Mammary epithelial cell (primary cell): Measurements from ENCODE around the gene WDR1.

ENCODE experiments used
- EZH2 ChIP-seq: IDR thresholded peaks from 2 replicates; pipeline ENCODE4 v1.6.1; 2012; ENCODE audit warnings: low read length, inconsistent platforms, borderline replicate concordance
- TF ChIP-seq, protein P1 (sequence below), 2 donors: IDR thresholded peaks in 1 of 2; conservative IDR thresholded peaks in 1 of 2; 2 replicates each; pipeline ENCODE4 v1.5.1; 2011 to 2012; ENCODE audit warnings: inconsistent platforms in 2 of 2, low read length in 2 of 2, mild to moderate bottlenecking in 2 of 2, control low read depth in 1 of 2, low read depth in 1 of 2; ENCODE audit not compliant: insufficient read depth in 1 of 2; ENCODE audit errors: extremely low read depth in 1 of 2

- TF ChIP-seq, protein P1, sequence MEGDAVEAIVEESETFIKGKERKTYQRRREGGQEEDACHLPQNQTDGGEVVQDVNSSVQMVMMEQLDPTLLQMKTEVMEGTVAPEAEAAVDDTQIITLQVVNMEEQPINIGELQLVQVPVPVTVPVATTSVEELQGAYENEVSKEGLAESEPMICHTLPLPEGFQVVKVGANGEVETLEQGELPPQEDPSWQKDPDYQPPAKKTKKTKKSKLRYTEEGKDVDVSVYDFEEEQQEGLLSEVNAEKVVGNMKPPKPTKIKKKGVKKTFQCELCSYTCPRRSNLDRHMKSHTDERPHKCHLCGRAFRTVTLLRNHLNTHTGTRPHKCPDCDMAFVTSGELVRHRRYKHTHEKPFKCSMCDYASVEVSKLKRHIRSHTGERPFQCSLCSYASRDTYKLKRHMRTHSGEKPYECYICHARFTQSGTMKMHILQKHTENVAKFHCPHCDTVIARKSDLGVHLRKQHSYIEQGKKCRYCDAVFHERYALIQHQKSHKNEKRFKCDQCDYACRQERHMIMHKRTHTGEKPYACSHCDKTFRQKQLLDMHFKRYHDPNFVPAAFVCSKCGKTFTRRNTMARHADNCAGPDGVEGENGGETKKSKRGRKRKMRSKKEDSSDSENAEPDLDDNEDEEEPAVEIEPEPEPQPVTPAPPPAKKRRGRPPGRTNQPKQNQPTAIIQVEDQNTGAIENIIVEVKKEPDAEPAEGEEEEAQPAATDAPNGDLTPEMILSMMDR (conservative IDR thresholded peaks at IDR 0.05 in 1 of 2, IDR thresholded peaks at IDR 0.05 in 1 of 2; ENCODE audit: extremely low read depth in 1 of 2, insufficient read depth in 1 of 2, low read depth in 1 of 2, low read length in 2 of 2): no peak
- TF ChIP-seq EZH2: no peak
These were observed 2.5 kb downstream of the WDR1 start for GRCh38 chr4:10114147-10114546.
